Neural cell (in vitro differentiated cells): Measurements from ENCODE around the gene LAMB4.

ENCODE experiments used
- CTCF ChIP-seq: fragments of 450-650 bp; IDR thresholded peaks from 2 replicates; pipeline ENCODE4 v1.5.1; 2014; ENCODE audit warnings: antibody characterized with exemption, mild to moderate bottlenecking, moderate library complexity; ENCODE audit not compliant: poor library complexity, severe bottlenecking
- EZH2 ChIP-seq: fragments of 200-600, 300-800 bp; shearing (Covaris generic), sonication (generic); IDR thresholded peaks from 2 replicates; pipeline ENCODE4 v1.6.1; 2014; ENCODE audit warnings: antibody characterized with exemption, low read length, borderline replicate concordance, mild to moderate bottlenecking; ENCODE audit not compliant: insufficient read depth, poor library complexity, severe bottlenecking
- MXI1 ChIP-seq: fragments of 450-650 bp; conservative IDR thresholded peaks from 2 replicates; pipeline ENCODE4 v1.6.1; 2014; ENCODE audit warnings: antibody characterized with exemption, mild to moderate bottlenecking; ENCODE audit not compliant: poor library complexity, severe bottlenecking
- POLR2AphosphoS5 ChIP-seq: IDR thresholded peaks from 2 replicates; pipeline ENCODE4 v1.6.1; 2012
- RAD21 ChIP-seq: fragments of 450-650 bp; conservative IDR thresholded peaks from 2 replicates; pipeline ENCODE4 v1.6.1; 2014; ENCODE audit warnings: antibody characterized with exemption, mild to moderate bottlenecking, moderate library complexity
- REST ChIP-seq: IDR thresholded peaks from 2 replicates; pipeline ENCODE4 v1.6.1; 2012; ENCODE audit warnings: borderline replicate concordance
- SMC3 ChIP-seq: fragments of 450-650 bp; conservative IDR thresholded peaks from 2 replicates; pipeline ENCODE4 v1.6.1; 2014; ENCODE audit warnings: antibody characterized with exemption, mild to moderate bottlenecking, moderate library complexity; ENCODE audit not compliant: poor library complexity
- TAF1 ChIP-seq: IDR thresholded peaks from 2 replicates; pipeline ENCODE4 v1.6.1; 2012; ENCODE audit warnings: low read depth

- TF ChIP-seq POLR2AphosphoS5 (no peak), CTCF (no peak), TAF1 (no peak), MXI1 (no peak), EZH2 (no peak), REST (no peak), SMC3 (no peak), RAD21 (no peak)
These were observed 72.1 kb downstream of the LAMB4 start for GRCh38 chr7:108057951-108058481.
